ES-I3 (cell line): Measurements from ENCODE around the gene ARHGEF7.

Experiments
- H3K36me3 ChIP-seq: 2 replicates; pipeline ENCODE4 v1.6.1; 2013; ENCODE audit warnings: mild to moderate bottlenecking, low read length, control low read depth, moderate library complexity; ENCODE audit not compliant: insufficient read depth
- H3K4me1 ChIP-seq: 2 replicates; pipeline ENCODE4 v1.6.1; 2013; ENCODE audit warnings: mild to moderate bottlenecking, control low read depth, low read length; ENCODE audit not compliant: insufficient read depth
- H3K9ac ChIP-seq: 2 replicates; pipeline ENCODE4 v1.6.1; 2013; ENCODE audit warnings: low read depth, mild to moderate bottlenecking, low read length, moderate library complexity
- H3K9me3 ChIP-seq: 2 replicates; pipeline ENCODE4 v1.6.1; 2013; ENCODE audit warnings: mild to moderate bottlenecking, low read length, moderate library complexity; ENCODE audit not compliant: control insufficient read depth, insufficient read depth

ARHGEF7 gene

GRCh38 chr13:111213964-111214726 lies 99.0 kb downstream of the ARHGEF7 start:
- H3K9me3 ChIP-seq: no peaks in the 10 kb centered on the region
- H3K4me1 ChIP-seq: peaks cover 79% of the 10 kb centered on the region
- H3K36me3 ChIP-seq: no peaks in the 10 kb centered on the region
- no peak overlapping the region for H3K9ac ChIP-seq

- H3K9ac ChIP-seq: 0 out of 2 replicates have a peak overlapping the region, but pooled peaks have one; percentile 7
- no peaks in the 10 kb centered on the region for H3K9me3 ChIP-seq
- peaks cover 71% of the 10 kb centered on the region for H3K4me1 ChIP-seq
- no peaks in the 10 kb centered on the region for H3K36me3 ChIP-seq
These were observed 100.3 kb downstream of the ARHGEF7 start for GRCh38 chr13:111215081-111216047.

GRCh38 chr13:111216166-111216960 lies 101.3 kb downstream of the ARHGEF7 start:
- Histone ChIP-seq H3K9me3 (no peaks in the 10 kb centered on the region), H3K4me1 (peaks cover 61% of the 10 kb centered on the region), H3K36me3 (no peaks in the 10 kb centered on the region), H3K9ac (no peak overlapping the region)

GRCh38 chr13:111217641-111218040 lies 102.5 kb downstream of the ARHGEF7 start:
- Histone ChIP-seq H3K36me3 (no peaks in the 10 kb centered on the region), H3K9me3 (no peaks in the 10 kb centered on the region), H3K4me1 (peaks cover 51% of the 10 kb centered on the region), H3K9ac (no peak overlapping the region)

- no peak overlapping the region for H3K9ac ChIP-seq
- H3K4me1 ChIP-seq: peaks cover 35% of the 10 kb centered on the region
- no peaks in the 10 kb centered on the region for H3K36me3 ChIP-seq
- H3K9me3 ChIP-seq: no peaks in the 10 kb centered on the region
These were observed 104.2 kb downstream of the ARHGEF7 start for GRCh38 chr13:111219280-111219679.

GRCh38 chr13:111219950-111220349 lies 104.8 kb downstream of the ARHGEF7 start:
- 0 out of 2 replicates have a peak, but pooled peaks cover 2% of the 10 kb centered on the region for H3K36me3 ChIP-seq

GRCh38 chr13:111225166-111225565 lies 110.1 kb downstream of the ARHGEF7 start:
- peaks cover 5% of the 10 kb centered on the region; the same call in 1 of the 2 replicates for H3K36me3 ChIP-seq
- H3K9ac ChIP-seq: no peak overlapping the region
- H3K9me3 ChIP-seq: no peaks in the 10 kb centered on the region
- H3K4me1 ChIP-seq: peaks cover 13% of the 10 kb centered on the region

More at GRCh38 chr13:111219950-111220349, 104.8 kb downstream of the ARHGEF7 start:
- peaks cover 30% of the 10 kb centered on the region for H3K4me1 ChIP-seq
- H3K9ac ChIP-seq: no peak overlapping the region
- no peaks in the 10 kb centered on the region for H3K9me3 ChIP-seq

GRCh38 chr13:111225810-111226546 lies 110.9 kb downstream of the ARHGEF7 start:
- H3K9ac ChIP-seq: no peak overlapping the region
- H3K4me1 ChIP-seq: peaks cover 13% of the 10 kb centered on the region
- no peaks in the 10 kb centered on the region for H3K9me3 ChIP-seq
- peaks cover 5% of the 10 kb centered on the region; the same call in 1 of the 2 replicates for H3K36me3 ChIP-seq

GRCh38 chr13:111227405-111227804 lies 112.3 kb downstream of the ARHGEF7 start:
- H3K9me3 ChIP-seq: no peaks in the 10 kb centered on the region
- peaks cover 13% of the 10 kb centered on the region for H3K4me1 ChIP-seq
- no peak overlapping the region for H3K9ac ChIP-seq
- peaks cover 5% of the 10 kb centered on the region; the same call in 1 of the 2 replicates for H3K36me3 ChIP-seq

GRCh38 chr13:111228262-111229144 lies 113.4 kb downstream of the ARHGEF7 start:
- Histone ChIP-seq H3K9ac (no peak overlapping the region), H3K36me3 (peaks cover 5% of the 10 kb centered on the region; the same call in 1 of the 2 replicates), H3K9me3 (no peaks in the 10 kb centered on the region), H3K4me1 (peaks cover 13% of the 10 kb centered on the region)

GRCh38 chr13:111230385-111230930 lies 115.3 kb downstream of the ARHGEF7 start:
- Histone ChIP-seq H3K4me1 (peaks cover 13% of the 10 kb centered on the region), H3K9ac (no peak overlapping the region), H3K9me3 (no peaks in the 10 kb centered on the region), H3K36me3 (peaks cover 6% of the 10 kb centered on the region)

GRCh38 chr13:111232191-111232590 lies 117.1 kb downstream of the ARHGEF7 start:
- no peak overlapping the region for H3K9ac ChIP-seq
- H3K9me3 ChIP-seq: no peaks in the 10 kb centered on the region
- H3K36me3 ChIP-seq: peaks cover 4% of the 10 kb centered on the region
- peaks cover 11% of the 10 kb centered on the region for H3K4me1 ChIP-seq
